HG02610 (cell line): ENCODE data around the gene RUFY3.
A peak's percentile ranks its signal among the peaks of the same experiment; 100 is the strongest.
"Not testable (repeated sequence)": the region's sequence is repeated elsewhere in the genome, so short reads cannot be mapped to it uniquely, and the experiment has no call there.

Experiments used
- ATAC-seq: cut with Tn5 transposase; IDR thresholded peaks from one replicate; pipeline ENCODE4 v1.9.1; 2021; ENCODE audit warnings: mild to moderate bottlenecking, moderate library complexity; ENCODE audit not compliant: unreplicated experiment

Gene RUFY3

GRCh38 chr4:70769396-70769795 is 47.6 kb downstream of the RUFY3 start:
- not testable (repeated sequence) for ATAC-seq

DNA sequence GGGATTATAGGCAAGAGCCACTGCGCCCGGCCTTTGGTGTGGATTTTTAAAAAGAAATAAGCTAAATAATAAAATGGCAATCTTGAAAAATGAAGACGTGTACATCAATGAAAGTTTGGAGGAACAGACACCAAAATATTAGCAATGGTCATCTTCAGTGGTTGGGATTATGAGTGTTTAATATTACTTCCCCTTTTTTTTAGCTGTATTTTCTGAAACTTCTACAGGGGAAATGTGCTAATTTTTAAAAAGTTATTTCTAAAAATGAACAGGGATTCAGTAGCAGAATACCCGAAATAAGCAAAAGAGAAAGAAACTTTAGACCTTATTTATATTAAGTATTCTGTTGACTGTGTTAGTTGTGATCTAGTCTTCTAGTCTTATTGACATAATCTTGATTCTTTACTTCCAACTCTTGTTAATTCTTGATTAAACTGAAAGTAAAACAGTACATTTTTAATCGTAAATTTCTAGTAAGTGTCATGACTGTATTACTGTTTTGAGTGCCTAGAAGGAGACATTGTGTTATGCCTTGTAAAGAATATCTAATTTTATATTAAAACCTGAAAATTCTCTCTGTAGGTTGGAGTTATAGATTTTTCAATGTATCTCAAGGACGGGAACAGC is 51.3 kb downstream of the RUFY3 start:
- ATAC-seq: no peak

- ATAC-seq: no peak
Observed at GRCh38 chr4:70778888-70779422, 57.2 kb downstream of the RUFY3 start.

- no peak for ATAC-seq
Observed at GRCh38 chr4:70783096-70783495, 61.3 kb downstream of the RUFY3 start.

GRCh38 chr4:70787496-70787895 is 65.7 kb downstream of the RUFY3 start:
- no peak for ATAC-seq

DNA sequence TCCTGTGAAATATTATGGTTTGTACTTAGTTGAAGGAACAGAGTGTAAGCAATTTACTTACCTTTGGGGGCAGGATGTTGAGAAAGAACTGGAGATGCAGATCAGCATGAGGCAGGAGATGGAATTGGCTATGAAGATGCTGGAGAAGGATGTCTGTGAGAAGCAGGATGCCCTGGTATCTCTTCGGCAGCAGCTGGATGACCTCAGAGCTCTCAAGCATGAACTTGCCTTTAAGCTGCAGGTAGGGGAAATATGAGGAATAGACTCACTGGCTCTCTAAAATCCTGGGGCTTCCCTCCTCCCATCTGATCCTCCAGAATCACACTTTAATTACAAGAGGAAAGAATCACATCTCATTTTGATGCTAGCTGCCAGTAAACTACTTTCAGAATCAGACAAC is 67.0 kb downstream of the RUFY3 start:
- no peak for ATAC-seq

DNA sequence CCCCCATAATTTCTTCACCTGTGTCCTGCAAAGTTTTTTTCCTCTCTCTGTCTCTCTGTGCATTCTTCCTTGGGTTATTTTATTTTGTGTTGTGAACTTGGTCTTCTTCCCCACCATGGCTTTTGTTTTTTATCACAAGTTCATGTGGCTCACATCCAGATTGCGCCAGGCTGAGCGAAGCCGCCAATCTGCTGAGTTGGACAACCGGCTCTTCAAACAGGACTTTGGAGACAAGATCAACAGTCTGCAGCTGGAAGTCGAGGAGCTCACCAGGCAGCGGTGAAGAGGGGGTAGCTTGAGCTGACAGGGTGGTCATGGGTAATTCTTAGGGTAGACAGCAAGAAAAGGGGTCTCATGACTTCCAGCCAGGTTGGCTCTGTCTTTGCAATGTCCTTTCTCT is 71.9 kb downstream of the RUFY3 start:
- ATAC-seq: no peak

DNA sequence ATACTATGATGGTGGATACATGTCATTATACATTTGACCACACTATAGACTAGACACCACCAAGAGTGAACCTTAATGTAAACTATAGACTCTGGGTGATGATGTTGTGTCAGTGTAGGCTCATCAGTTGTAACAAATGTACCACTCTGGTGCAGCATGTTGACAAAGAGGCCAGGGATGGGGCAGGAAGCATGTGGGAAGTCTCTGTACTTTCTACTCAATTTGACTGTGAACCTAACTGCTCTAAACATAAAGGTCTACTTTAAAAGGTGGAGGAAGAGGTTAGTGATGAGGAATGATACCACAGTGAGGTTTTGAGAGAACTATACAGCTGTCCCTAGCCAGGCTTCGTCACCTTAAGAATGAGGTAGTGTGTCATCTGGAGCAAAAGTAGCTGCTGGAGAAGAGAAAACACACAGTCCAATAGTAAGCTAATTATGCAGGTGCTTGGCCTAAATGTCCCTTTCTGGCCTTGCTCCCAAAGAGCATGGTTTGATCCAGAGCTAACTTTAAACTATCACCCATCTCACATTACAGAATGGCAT is 79.6 kb downstream of the RUFY3 start:
- ATAC-seq: peak; percentile 91

- ATAC-seq: no peak
Observed at GRCh38 chr4:70802928-70803580, 81.3 kb downstream of the RUFY3 start.

GRCh38 chr4:70808151-70808550 is 86.4 kb downstream of the RUFY3 start:
- ATAC-seq: no peak

- ATAC-seq: no peak
Observed at GRCh38 chr4:70815370-70815769, 93.6 kb downstream of the RUFY3 start.

DNA sequence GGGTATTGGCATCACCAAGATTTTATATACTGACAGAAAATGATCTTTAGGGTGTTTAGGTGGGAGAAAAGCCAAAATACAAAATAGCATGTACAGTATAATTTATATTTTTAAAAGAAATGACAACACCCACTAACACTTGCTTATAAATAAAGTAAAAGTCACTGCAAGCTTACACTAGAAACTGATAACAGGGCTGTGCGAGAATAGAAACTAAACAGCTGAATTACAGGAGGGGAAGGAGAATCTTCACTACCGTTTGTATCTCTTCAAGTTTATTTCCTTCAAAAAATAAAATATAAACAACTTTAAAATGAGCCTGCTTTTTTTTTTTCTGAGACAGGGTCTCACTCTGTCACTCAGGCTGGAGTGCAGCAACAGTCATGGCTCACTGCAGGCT is 95.1 kb downstream of the RUFY3 start:
- ATAC-seq: no peak

DNA sequence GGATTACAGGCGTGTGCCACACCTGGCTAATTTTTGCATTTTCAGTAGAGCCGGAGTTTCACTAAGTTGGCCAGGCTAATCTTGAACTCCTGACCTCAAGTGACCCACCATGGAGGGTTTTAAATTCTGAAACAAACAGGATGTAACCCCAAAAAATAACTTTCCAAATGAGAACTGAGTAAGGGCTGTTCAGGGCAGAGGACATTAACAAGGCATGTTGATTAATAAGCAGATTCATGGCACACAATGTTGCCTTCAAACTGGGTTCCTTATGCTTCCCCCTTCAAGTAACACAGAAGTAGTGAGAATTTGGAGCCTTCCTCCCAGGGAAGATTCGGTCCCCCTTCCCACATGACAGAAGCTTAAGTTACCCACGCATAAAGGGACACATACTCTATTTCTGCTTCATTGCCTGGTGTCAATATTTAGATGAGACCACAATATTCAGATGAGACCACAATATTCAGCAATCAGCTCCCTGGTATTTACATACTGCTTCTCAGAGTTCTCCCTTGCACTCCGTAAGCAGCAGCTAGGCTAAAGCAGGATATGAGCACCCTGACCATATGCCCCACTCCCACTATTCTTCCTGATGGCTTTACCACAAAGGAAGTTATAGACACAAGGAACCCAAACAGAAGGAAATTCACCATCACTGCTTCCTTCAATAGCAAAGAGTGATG is 96.5 kb downstream of the RUFY3 start:
- ATAC-seq: peak; percentile 64

- no peak for ATAC-seq
Observed at GRCh38 chr4:70818921-70819320, 97.2 kb downstream of the RUFY3 start.

DNA sequence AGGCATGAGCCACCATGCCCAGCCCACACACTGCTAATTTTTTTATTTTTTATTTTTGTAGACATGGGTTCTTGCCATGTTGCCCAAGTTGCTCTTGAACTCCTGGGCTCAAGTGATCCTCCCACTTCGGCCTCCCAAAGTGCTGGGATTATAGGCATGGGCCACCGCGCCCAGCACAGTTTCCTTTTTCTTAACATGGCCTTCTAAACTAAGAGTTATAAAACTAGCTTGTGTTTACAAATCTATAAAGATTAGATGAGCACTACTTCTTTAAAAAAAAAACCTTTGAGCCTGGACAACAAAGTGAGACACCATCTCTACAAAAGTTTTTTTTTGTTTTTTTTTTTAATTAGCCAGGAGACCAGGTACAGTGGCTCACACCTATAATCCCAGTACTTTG is 107.3 kb downstream of the RUFY3 start:
- no peak for ATAC-seq

- no peak for ATAC-seq
Observed at GRCh38 chr4:70829492-70829891, 107.7 kb downstream of the RUFY3 start.

- ATAC-seq: no peak
Observed at GRCh38 chr4:70830054-70830453, 108.3 kb downstream of the RUFY3 start.

DNA sequence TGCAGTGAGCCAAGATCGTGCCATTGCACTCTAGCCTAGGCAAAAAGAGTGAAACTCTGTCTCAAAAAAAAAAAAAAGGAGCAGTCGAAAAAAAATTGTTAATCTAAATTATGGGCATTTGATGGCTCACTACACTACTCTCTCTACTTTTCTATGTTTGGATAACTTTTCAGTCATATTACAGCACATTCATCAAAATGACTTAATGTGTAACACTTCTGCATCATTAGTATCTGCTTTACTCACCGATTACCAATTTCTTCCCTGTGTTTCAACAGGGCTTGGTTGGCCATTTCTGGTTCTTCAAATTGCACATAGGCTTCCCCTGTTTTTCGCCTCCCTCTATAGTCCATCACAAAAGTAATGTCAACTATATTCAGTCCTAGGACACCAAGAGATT is 109.5 kb downstream of the RUFY3 start:
- no peak for ATAC-seq

- ATAC-seq: no peak
Observed at GRCh38 chr4:70833675-70834074, 111.9 kb downstream of the RUFY3 start.

- no peak for ATAC-seq
Observed at GRCh38 chr4:70836081-70836480, 114.3 kb downstream of the RUFY3 start.

DNA sequence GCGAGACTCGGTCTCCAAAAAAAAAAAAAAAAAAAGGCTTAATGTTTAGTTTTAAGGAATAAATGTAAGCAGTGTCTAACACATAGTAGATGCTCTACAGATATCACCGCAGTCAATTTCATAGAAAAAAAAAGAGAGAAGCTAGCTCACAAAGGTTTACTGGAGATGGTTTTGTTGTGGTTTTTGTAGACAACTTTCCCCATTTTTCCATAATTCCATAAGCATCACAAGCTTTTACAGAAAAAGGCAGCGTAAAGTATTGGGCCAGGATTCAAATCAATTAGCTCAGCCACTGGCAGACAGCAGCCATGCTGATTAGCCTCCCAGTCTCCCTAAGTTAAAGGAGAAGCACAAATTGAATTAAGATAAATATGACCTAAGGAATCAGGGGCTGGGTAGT is 116.4 kb downstream of the RUFY3 start:
- ATAC-seq: no peak
